NCI-H69 (cell line): Measurements from ENCODE around the gene CYP3A7.
"Not testable (repeated sequence)": the region's sequence is repeated elsewhere in the genome, so short reads cannot be mapped to it uniquely, and the experiment has no call there.

Experiments
- DNase-seq: peaks from one replicate; lab custom pipeline; 2025; lab: John Stamatoyannopoulos, UW

Gene CYP3A7

GRCh38 chr7:99667179-99667578, 67.8 kb downstream of the CYP3A7 start:
- DNase-seq: no peak

- no peak for DNase-seq
These were observed 69.0 kb downstream of the CYP3A7 start for GRCh38 chr7:99666013-99666395.

- DNase-seq: no peak
These were observed 69.5 kb downstream of the CYP3A7 start for GRCh38 chr7:99665312-99666012.

- DNase-seq: not testable (repeated sequence)
These were observed 77.1 kb downstream of the CYP3A7 start for GRCh38 chr7:99657879-99658278.
